Measurements from ENCODE around the gene DDX10.

Gene DDX10

DNA sequence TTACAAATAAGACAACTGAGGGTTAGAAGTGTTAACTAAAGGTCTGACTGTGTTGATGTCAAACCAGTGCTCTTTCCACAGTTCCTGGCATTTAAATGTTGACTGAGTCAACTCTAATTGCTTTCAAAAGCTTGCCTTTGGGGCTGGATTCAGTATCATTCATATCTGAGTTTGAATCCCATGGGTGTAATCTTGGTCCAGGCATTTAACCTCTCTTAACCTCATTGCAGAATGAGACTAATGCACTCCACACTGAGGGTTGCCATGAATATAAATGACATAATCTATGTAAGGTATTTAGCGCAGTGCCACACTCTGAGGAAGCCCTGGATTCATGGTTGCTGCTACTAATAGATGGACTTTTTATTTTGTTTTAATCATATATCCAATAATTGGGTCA, 274.3 kb downstream of the DDX10 start:
- no peak for DNase-seq (ENCODE audit: low read depth)

DNA sequence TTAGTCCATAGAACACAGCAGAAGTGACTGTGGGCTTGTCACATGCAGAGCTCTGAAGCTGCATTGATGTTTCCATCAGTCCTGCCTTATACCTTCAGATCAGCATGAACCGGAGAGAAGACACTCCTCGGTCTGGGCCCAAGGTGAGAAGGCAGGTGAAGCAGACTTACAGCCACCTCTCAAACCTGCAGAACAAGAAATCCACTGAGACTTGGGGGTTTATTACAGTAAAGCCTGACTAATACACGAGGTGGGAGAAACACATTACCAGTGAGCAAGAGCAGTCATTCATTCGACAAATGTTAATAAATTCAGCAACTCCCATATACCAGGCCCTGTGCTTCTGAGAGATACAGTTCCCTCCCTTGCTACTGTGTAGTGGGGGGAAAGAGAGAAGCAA, 279.0 kb downstream of the DDX10 start:
- DNase-seq (ENCODE audit: low read depth): no peak

GRCh38 chr11:108944471-108945178, 279.8 kb downstream of the DDX10 start:
- no peak for DNase-seq (ENCODE audit: low read depth)

DNA sequence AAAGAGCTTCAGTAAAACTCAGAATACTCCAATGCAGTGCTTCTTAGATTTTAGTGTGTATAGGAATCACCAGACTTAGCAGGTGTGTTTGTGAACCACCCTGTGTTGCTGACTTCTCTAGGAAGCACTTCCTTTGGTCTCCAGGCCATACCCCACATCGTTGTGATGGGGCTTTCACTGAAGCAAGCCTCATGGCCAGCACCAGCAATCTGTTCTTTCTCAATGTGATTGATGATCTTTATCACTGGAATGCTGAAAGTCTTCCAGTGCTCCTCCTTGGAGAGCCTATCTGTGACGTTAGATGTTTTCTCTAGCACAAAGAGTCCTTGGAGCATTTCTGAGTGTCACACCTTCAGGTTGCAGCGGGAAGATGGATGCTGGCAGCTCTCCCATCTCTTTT, 280.5 kb downstream of the DDX10 start:
- DNase-seq (ENCODE audit: low read depth): no peak

- DNase-seq (ENCODE audit: low read depth): no peak
Measured at GRCh38 chr11:108947654-108948570, 283.0 kb downstream of the DDX10 start.

- DNase-seq (ENCODE audit: low read depth): no peak
Measured at GRCh38 chr11:108958368-108959104, 293.7 kb downstream of the DDX10 start.

DNA sequence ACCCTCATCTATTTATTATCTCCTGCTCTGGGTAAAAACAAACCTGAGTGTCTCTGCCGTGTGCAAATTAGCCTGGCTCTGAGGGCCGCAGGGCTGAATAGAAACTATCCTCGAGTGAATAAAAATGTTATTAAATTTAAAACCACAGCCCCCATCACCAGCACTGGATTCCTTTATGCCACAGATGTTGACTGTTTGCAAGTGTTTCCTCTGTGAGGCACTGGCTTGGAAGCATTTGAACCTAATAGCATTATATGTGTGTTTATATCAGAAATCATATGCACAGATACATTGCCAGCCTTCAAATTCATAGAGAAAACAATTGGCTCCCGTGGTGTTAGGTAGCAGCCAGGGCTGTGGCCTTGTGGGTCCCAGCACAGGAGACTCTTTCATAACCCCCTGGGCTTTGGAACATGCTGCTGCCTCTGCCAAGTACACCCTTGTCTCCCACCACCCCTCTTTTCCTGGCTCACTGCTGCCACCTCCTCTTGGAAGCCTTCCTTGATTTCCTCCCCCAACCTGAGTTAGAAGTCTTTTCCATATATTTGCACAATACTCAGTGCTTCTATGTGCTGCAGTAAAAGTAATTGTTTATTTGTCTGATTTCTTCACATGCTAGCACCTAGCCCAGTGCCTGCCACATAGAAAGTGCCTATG, 294.4 kb downstream of the DDX10 start:
- DNase-seq (ENCODE audit: low read depth): no peak

DNA sequence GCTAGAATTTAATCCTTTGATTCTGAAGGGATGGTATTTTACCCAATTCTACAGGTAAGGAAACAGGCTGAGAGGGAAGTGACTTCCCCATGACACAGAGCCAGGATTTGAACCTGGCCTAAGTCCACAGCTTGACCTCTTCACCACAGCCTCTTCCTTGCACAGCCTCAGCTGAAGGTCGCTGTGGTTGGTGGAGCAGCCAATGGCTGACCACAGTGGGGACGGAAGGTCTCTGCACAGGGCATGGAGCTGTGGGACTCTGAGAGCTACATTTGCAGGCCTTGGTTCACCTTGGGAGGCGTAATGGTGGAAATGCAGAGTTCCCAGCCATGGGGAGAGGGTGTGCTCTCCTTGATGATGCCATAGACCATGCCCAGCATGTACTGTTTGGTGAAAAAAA, 295.0 kb downstream of the DDX10 start:
- no peak for DNase-seq (ENCODE audit: low read depth)

DNA sequence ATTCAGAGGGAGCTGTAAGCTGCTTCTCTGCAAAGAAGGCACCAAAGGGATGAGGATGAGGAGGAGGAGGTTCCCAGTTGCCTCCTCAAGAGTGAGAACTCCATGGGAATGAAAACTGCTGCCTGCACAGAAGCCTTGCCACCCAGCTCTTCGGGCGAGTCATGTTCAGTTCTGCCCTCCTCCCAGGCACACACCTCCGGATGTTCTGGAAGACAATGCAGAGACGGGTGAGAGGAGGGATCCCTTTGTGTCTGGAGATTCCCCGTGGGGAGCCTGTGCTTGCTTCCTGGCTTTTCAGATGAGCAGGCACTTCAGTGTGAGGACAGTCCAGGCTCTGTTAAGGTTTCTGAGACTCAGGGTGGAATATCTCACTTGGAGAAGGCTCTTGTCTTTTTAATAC, 295.6 kb downstream of the DDX10 start:
- no peak for DNase-seq (ENCODE audit: low read depth)

DNA sequence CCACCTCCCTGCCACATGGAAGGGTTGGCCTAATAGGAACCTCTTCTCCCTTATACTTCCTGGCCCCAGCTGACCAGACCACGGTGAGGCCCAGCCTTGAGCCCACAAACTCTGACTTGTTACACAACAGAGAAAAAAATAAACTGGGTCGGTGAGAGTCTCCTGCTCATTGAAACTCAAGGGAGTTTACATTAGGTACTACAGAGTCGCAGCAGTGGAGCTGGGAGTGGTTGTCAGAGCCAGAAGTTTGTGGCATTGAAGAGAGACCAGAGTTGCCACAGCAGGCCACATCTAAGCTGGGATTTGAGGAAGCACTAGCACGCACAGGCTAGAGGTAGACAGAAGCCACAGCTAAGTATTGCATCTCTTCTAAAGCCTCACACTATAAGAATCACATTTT, 296.2 kb downstream of the DDX10 start:
- no peak for DNase-seq (ENCODE audit: low read depth)

GRCh38 chr11:108963118-108963517, 298.2 kb downstream of the DDX10 start:
- DNase-seq (ENCODE audit: low read depth): no peak

DNA sequence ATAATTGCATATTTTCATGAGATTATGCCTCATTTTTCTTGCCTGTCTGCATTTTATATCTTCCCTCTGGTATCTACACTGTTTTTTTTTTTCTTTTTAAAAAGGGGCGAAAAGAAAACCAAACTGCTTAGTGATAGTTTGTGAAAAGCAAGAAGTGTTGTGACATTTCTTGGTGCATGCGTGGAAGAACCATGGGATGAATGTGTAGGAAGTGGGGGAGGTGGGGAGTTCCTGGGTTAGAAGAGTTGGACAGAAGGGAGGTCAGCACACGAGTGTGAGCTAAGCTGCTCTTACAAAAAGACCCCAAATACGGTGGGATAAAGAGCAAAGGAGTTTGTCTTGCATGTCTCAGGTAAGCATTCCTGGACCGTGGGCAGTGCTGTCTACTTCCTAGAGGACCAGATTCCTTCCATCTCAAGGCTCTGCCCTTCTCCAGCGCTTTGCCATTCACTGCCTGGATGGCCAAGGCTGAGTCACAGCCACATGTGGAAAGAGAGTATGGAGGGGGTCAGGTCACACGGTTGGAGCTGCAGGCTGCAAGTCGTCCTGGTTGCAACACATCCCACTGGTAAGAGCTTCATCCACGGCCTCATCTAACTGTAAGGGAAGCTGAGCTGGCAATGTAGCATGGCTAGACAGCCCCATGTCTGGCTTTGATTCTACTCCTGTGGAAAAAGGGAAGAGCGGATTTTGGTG, 300.6 kb downstream of the DDX10 start:
- no peak for DNase-seq (ENCODE audit: low read depth)

DNA sequence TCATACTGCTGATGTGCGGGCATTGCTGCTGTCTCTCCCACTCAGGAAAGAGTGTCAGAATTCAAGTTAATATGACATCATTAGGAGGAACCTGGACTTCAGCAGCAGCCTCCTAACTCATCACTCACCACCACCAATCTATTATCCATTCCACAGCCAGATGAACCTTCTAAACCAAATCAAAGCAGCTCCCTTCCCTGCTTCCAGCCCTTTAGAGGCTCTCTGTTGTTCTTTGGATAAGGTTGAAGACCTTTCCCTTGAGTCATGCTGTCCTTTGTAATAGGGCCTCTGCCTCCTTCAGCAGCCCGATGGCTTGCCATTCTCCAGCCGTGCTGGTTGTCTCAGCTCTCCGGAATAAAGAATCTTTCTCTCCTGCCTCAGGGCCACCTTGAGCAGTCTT, 301.3 kb downstream of the DDX10 start:
- DNase-seq (ENCODE audit: low read depth): no peak

GRCh38 chr11:108966978-108967377, 302.1 kb downstream of the DDX10 start:
- DNase-seq (ENCODE audit: low read depth): no peak

DNA sequence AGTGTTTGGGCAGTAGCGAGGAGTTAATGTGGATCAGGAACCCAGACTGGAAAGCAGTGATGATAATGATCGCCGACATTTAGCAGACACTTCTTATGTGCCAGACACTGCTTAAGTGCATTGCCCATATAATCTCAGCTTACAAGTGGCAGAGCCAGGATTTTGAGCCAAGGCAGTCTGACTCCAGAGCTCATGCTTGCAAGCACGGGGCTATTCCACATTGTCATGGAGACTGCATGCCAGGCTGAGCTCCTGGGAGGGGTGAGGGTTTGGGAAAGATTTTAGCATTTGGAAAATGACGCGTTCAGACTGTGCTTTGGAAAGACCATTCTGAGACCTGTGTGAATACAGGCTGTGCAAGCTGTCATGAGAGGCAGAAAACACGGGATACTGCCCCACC, 302.7 kb downstream of the DDX10 start:
- no peak for DNase-seq (ENCODE audit: low read depth)

GRCh38 chr11:108970221-108970991, 305.5 kb downstream of the DDX10 start:
- no peak for DNase-seq (ENCODE audit: low read depth)

DNA sequence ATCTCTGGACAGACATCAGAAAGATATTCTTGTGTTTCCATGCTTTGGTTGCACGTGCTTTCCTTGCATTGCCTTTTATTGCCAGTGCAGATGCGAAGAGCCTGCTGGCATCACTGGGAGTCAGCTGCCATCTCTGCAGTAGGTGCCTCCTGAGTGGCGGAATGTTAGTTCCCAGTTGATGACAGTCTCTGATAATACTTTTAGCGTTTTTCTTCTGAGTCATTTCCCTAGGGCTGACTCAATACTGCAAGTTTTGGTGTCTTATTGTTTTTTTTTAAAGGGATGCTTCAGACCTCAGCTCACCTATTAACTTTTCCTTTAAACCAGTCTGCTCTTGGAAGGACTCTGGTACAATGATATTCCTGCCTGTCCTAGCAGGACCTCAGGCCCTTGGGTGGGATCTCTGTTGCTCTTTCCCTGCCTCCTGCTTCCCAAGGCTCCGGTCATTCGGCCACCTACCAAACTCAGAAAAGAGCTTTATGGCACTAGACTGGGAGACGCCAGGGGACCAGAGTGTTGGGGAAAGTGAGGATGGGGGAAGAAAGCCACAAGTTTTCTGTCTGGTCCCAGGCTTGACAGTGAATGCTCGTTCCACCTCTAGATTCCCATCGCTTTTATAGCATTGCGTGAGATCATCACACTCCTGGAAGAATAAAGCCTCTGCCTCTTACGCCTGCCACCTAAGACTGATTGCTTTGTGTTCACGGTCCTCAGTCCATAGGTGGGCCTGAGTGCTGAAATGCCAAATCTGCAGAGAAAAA, 308.7 kb downstream of the DDX10 start:
- DNase-seq (ENCODE audit: low read depth): no peak

- DNase-seq (ENCODE audit: low read depth): no peak
Measured at GRCh38 chr11:108975026-108975425, 310.2 kb downstream of the DDX10 start.

- no peak for DNase-seq (ENCODE audit: low read depth)
Measured at GRCh38 chr11:108975641-108976071, 310.8 kb downstream of the DDX10 start.

All from stimulated activated CD8-positive, alpha-beta memory T cell treated with anti-CD3 and anti-CD28 coated beads, Interleukin-15, amount 100 ng/mL, for 24 hours (primary cell).